Muscle of back (tissue), 11 donors: ENCODE measurements around the gene ATP9B. TPM values are rescaled to one million over a fixed set of nuclear protein-coding genes. Genes with fewer than 3 reads are reported as not detected.
"Not testable (repeated sequence)": the region's sequence is repeated elsewhere in the genome, so short reads cannot be mapped to it uniquely, and the experiment has no call there.

Experiments used
- DNase-seq, 3 donors: peaks; one replicate each; pipeline versions ENCODE4 v3.0.0 to v3.0.0-alpha.2; 2013
- polyA plus RNA-seq, 10 donors: library from polyadenylated mRNA; unstranded; fragments of 120-200 nt; gene quantifications; one replicate each; pipeline ENCODE4 v1.2.1, GENCODE V29; 2013; ENCODE audit not compliant: insufficient read length in 10 of 10

Gene ATP9B
- polyA plus RNA-seq, 10 donors: 11.8 to 27.6 (median 16.4) TPM

GRCh38 chr18:79327915-79328314 lies 258.7 kb downstream of the ATP9B start:
- DNase-seq: not testable (repeated sequence)

DNA sequence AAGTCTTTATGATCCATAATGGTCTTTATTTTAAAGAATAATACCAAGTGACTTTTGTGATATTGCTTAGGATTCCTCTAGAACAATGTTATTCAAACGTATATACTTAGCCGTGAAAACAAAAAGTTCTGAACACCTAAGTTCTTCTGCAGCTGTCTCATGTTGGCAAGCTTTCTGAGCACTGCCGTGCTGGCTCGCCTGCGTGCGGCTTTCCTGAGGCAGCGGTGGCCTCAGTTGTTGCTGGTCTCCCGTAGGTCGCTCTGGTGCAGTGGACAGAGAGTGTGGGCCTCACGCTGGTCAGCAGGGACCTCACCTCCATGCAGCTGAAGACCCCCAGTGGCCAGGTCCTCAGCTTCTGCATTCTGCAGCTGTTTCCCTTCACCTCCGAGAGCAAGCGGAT lies 259.7 kb downstream of the ATP9B start:
- DNase-seq: peak in 1 of 3 donors; percentile 31

GRCh38 chr18:79329786-79330185 lies 260.6 kb downstream of the ATP9B start:
- DNase-seq: no peak

DNA sequence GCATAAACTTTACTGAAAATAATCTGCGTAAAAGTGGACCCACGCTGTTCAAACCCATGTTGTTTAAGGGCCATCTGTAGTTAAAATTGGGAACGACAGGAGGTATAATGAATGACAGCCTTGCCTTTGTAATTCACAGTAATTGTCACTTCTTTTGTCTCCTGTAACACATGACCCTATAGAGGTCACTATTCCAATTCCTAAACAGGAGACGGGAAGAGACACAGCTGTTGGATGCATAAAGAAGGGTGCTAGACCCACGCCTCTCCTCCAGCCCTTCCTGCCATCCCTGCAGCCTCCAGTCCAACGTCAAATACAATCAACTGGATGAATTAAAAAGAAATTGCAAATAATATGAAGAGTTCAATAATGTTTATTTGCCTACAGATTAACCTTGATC lies 263.5 kb downstream of the ATP9B start:
- DNase-seq: no peak

GRCh38 chr18:79333046-79333445 lies 263.9 kb downstream of the ATP9B start:
- DNase-seq: no peak

DNA sequence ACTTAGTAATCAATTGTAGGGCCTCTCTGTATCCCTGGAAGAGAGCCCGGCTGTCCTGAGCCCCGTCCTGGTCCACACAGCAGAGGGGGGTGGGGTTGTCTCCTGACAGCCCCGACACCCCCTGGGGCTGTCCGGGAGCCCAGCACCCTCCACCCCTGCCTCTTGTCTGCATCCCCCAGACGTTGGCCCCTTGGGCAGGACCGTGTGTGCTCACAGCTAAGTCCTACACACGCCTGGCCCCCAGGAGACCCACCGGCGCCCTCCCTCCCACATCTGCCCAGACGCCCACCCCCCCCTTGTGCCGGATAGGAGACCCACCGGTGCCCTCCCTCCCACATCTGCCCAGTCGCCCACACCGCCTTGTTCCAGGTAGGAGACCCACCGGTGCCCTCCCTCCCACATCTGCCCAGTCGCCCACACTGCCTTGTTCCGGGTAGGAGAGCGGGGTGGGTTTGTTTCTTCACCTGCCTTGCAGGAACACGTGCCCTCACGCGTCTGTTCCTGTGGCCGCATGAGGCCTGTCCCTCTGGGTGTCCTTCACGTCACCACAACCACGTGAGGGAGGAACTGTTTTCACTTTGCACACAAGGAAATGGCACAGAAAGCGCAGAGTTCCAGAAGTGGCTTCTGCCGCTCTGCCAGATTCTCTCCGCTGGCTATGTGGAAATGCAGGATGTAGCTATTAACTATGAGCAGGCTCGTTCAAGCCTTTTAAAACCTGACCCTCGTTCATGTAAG lies 265.5 kb downstream of the ATP9B start:
- DNase-seq: no peak

DNA sequence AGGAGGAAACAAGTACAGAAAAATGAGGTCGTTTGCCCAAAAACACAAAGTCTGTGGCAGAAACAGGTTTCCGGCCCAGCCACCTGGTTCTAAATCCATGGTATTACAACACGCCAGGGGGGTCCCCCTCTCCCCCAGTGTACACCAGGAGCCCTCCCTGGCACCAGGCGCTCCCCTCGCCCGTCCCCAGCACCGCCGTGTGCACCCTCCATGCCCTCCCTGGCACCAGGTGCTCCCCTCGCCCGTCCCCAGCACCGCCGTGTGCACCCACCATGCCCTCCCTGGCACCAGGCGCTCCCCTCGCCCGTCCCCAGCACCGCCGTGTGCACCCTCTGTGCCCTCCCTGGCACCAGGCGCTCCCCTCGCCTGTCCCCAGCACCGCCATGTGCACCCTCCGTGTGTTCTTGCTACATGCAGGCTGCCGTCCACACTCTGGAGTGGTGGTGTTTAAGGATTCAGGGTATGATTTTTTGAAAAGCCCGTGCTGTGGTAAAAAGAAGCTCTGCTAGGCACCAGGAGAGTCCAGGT lies 266.7 kb downstream of the ATP9B start:
- no peak for DNase-seq

- DNase-seq: no peak
These were observed 267.5 kb downstream of the ATP9B start for GRCh38 chr18:79336556-79337142.

DNA sequence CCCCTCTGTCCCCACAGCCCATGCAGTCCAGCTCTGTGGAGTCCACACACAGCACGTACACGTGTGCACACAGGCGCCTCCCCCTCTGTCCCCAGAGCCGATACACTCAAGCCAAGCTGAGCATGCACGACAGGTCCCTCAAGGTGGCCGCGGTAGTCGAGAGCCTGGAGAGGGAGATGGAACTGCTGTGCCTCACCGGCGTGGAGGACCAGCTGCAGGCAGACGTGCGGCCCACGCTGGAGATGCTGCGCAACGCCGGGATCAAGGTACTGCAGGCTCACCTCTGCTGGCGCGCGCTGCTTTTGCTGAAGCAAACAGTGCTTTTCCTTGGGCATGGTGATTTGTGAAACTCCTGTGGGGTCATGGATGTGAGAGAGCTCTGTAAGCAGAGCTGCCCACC lies 268.0 kb downstream of the ATP9B start:
- DNase-seq: no peak

DNA sequence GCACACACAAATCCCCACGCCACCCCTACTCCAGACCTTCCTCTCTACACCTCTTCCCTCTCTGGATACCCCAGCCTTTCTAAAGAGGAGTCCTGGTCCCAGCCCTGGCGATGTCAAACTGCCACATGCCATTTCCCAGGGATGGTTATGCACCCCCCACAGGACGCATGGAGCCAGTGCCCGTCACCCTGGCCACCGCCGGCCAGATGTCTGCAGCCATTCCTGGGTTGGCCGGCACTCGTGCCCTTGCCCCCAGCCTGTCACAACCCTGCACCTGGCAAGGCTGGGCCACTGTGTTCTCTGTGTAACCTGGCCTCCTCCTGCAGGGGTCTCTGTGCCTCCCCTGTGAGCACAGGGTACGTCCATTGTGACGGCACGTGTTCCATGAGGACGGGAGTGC lies 268.4 kb downstream of the ATP9B start:
- no peak for DNase-seq

DNA sequence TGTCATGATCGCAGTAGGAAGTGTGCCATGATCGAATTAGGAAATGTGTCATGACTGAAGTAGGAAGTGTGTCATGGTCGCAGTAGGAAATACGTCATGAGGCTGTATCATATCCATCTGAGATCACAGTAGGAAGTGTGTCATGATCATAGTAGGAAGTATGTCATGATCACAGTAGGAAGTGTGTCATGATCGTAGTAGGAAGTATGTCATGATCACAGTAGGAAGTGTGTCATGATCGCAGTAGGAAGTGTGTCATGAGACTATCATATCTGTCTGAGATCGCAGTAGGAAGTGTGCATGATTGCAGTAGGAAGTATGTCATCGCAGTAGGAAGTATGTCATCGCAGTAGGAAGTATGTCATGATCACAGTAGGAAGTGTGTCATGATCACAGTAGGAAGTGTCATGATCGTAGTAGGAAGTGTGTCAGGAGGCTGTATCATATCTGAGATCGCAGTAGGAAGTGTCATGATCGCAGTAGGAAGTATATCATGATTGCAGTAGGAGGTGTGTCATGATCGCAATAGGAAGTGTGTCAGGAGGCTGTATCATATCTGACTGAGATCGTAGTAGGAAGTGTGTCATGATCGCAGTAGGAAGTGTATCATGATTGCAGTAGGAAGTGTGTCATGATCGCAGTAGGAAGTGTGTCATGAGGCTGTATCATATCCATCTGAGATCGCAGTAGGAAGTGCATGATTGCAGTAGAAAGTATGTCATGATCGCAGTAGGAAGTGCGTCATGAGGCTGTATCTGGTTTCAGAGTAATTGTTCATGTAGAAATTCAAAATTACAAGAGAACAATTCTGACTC lies 270.1 kb downstream of the ATP9B start:
- DNase-seq: no peak

DNA sequence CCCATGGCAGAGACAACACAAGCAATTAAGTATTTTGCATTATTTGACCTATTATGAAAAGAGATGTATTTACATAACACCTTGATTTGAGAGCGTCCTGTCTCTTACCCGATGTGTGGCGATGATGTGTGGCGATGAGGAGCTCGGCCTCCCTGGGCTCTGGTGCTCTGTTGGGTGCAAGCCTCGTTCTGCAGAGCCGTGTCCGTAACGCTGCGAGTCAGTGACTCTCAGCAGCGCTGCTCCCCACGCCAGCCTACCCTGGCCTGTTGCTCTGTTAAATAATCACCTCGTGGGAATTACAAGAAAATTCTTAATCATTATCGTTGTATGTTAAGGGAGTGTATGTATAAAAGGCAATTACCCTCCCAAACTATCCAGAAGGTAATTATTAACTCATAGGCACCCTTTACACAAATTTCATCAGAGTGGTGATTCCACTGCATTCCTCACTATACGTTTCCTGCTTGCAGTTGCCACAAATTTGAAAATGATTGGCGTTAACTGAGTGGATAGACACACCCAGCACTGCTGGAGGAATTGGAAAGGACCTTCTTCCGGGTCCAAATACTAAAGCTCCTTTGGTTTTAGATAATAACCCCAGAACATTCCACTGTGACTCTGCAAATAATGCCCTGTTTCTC lies 274.5 kb downstream of the ATP9B start:
- no peak for DNase-seq

- DNase-seq: no peak
These were observed 275.0 kb downstream of the ATP9B start for GRCh38 chr18:79344208-79344581.

DNA sequence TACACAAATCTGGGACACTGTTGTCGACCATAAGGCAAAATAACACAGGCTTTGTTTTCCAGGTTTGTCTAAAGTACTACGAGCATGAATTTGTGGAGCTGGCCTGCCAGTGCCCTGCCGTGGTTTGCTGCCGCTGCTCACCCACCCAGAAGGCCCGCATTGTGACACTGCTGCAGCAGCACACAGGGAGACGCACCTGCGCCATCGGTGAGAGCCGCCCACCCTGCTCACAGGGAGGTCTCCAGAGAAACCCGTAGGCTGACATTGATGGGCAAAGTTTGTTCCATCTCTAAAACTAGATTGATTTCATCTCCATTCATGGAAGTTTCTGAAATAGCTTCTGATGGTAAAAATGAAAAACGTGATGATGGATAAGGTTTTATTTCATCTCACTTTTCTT lies 276.2 kb downstream of the ATP9B start:
- no peak for DNase-seq

DNA sequence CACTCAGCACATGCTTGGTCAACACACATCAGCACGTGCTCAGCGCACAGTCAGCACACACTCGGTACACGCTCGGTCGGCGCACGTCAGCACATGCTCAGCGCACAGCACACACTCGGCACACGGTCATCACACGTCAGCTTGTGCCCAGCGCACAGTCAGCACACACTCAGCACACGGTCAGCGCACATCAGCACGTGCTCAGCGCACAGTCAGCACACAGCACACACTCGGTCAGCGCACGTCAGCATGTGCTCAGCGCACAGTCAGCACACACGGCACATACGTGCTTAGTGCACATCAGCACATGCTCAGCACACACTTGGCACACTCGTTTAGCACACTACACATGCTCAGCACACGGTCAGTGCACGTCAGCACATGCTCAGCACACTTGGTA lies 276.8 kb downstream of the ATP9B start:
- DNase-seq: no peak

DNA sequence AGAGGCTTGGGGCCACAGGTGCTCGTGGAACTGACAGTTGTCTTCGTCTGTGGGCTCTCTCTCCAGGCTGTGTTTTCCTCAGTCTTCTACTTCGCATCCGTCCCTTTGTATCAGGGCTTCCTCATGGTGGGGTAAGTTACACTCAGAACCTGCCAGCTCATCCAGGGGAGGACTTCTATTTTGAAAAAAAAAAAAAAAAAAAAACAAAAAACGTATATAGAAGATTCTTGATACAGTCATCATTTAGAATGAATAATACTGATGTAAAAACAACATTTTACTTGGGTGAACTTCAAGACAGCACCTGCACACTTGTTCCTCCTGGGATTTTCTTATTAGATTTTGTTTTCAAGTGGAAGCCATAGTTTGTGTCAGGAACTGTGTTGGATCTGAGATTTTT lies 278.9 kb downstream of the ATP9B start:
- DNase-seq: no peak

DNA sequence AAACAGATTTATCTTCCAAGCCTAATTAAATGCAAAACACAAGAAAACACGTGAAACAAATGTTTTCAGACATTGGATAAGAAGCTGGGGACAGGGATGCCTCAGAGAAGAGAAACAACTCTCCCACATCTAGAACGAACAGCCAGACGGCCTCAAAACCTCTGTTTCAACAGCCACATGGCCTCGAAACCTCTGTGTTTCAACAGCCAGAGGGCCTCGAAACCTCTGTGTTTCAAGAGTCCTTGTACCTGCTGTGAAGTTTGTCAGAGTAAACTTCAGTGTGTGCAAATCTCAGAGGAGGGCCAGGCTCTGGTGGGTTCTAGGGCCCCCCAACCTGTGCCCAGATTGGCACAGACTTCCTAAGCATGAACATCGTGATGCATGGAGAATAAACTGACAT lies 283.2 kb downstream of the ATP9B start:
- no peak for DNase-seq

GRCh38 chr18:79353267-79353666 lies 284.1 kb downstream of the ATP9B start:
- DNase-seq: no peak

GRCh38 chr18:79354350-79354749 lies 285.2 kb downstream of the ATP9B start:
- no peak for DNase-seq

- no peak for DNase-seq
These were observed 286.5 kb downstream of the ATP9B start for GRCh38 chr18:79355433-79356335.

DNA sequence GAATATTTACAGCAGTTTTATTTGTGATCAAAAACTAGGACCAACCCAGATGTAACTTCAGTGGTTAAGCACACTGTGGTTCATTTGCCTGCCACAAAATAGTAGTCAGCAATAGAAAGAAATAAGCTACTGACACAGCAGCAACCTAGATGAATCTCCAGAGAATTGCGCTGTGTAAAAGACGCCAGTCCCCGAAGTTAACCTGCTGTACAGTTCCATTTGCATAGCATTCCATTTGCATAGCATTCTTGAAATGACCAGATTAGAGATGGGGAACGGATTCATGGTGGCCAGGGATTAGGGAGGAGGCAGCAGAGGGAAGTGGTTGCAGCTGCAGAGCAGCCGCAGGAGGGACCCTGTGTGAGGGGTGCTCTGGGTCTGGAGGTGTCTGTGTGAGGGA lies 287.2 kb downstream of the ATP9B start:
- DNase-seq: no peak
